HG03159 (cell line): Measurements from ENCODE around the gene CFAP70.
"Not testable (repeated sequence)": the region's sequence is repeated elsewhere in the genome, so short reads cannot be mapped to it uniquely, and the experiment has no call there.

Experiments used
- ATAC-seq: cut with Tn5 transposase; IDR thresholded peaks from one replicate; pipeline ENCODE4 v1.9.1; 2021; ENCODE audit warnings: mild to moderate bottlenecking, moderate library complexity; ENCODE audit not compliant: unreplicated experiment

Gene CFAP70

GRCh38 chr10:73340121-73340520 is 18.5 kb downstream of the CFAP70 start:
- no peak for ATAC-seq

- no peak for ATAC-seq
Measured at GRCh38 chr10:73339436-73339835, 19.2 kb downstream of the CFAP70 start.

DNA sequence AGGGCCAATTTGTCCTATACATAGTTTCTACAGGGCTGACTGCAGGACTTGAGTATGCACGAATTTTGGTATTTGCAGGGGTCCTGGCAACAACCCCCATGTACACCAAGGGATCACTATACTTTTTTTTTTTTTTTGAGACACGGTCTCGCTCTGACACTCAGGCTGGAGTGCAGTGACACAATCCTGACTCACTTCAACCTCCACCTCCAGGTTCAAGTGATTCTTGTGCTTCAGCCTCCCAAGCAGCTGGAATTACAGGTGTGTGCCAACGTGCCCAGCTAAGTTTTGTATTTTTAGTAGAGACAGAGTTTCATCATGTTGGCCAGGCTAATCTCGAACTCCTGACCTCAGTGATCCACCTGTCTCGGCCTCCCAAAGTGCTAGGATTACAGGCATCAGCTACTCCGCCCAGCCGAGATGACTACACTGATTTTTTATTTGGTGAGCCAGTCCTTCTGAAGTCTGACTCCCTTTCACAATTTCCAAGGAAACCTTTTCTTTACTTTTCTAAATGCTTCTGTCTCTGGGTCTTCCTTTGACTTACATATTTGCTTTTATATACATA is 19.8 kb downstream of the CFAP70 start:
- no peak for ATAC-seq

DNA sequence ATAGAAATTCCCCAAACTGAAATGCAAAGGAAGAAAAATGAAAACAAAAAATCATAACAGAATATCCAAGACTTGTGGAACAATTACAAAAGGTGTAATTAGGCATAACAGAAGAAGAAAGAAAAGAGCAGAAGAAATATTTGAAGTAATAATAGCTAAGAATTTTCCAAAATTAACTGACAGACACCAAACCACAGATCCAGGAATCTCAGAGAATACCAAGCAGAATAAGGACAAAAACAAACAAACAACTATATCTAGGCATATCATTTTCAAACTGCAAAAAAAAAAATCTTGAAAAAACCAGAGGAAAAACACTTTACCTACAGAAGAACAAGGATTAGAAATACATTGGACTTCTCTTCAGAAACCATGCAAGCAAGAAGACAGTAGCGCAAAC is 25.5 kb downstream of the CFAP70 start:
- ATAC-seq: no peak

DNA sequence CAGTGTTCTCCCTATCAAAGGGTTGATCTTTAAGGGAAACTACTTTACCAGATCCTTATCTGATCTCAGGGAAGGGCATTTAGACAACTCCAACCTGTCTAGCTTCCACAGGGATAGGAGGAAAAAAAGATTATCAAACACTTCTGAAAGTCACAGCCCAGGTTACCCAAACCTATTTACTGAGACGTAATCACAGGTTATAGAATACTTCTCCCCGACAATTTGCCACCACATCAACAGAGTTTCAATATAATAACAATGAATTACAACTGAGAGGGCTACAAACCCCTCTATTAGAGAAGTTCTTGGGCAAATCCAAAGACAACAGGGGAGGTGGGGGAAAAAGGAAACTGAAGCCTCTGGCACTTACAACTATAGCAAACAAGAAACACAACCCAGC is 26.3 kb downstream of the CFAP70 start:
- ATAC-seq: no peak

DNA sequence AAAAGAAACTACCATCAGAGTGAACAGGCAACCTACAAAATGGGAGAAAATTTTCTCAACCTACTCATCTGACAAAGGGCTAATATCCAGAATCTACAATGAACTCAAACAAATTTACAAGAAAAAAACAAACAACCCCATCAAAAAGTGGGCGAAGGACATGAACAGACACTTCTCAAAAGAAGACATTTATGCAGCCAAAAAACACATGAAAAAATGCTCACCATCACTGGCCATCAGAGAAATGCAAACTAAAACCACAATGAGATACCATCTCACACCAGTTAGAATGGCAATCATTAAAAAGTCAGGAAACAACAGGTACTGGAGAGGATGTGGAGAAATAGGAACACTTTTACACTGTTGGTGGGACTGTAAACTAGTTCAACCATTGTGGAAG is 30.1 kb downstream of the CFAP70 start:
- not testable (repeated sequence) for ATAC-seq

GRCh38 chr10:73325290-73325689 is 33.4 kb downstream of the CFAP70 start:
- ATAC-seq: not testable (repeated sequence)

DNA sequence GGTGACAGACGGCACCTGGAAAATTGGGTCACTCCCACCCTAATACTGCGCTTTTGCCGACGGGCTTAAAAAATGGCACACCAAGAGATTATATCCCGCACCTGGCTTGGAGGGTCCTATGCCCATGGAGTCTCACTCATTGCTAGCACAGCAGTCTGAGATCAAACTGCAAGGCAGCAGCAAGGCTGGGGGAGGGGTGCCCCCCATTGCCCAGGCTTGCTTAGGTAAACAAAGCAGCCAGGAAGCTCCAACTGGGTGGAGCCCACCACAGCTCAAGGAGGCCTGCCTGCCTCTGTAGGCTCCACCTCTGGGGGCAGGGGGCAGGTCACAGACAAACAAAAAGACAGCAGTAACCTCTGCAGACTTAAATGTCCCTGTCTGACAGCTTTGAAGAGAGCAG is 35.1 kb downstream of the CFAP70 start:
- ATAC-seq: not testable (repeated sequence)

- ATAC-seq: no peak
Measured at GRCh38 chr10:73310475-73310874, 48.2 kb downstream of the CFAP70 start.

GRCh38 chr10:73307203-73307800 is 51.4 kb downstream of the CFAP70 start:
- ATAC-seq: no peak

GRCh38 chr10:73306171-73306708 is 52.4 kb downstream of the CFAP70 start:
- ATAC-seq: no peak

DNA sequence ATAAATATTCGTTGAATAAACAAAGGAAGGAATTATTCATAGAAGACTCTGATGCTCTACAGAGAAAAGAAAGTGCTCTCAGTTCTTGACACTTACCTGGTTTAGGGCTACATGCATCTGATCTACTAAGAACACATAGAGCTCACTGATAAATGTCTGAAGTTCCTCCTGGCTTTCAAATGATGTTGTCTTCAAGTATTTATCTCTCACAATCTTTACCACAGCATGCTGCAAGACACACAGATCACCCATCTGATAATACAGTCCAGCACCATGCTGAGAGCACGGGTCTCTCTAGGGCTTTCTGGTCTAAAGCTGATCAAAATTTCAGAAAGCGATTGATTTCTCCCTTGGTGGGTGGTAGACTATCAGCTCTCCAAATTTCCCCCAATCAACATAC is 61.7 kb downstream of the CFAP70 start:
- no peak for ATAC-seq

DNA sequence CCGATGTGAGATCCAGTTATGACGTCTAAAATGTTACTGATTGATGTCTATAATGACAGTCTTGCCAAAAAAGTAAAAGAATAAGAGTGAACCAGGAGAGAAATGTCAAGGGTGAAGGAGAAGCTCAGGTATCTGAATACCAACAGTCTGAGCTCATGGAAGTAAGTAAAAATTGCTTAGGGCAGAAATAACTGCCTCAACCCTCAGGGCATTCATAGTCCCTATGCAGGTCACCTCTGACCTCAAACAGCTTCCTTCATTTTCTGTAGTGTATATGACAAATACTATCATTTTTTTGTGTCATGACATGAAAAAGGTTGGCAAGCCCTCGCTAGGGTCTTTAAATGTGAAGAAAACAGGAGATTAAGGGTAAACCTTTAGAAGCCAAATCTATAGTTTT is 65.2 kb downstream of the CFAP70 start:
- ATAC-seq: no peak

DNA sequence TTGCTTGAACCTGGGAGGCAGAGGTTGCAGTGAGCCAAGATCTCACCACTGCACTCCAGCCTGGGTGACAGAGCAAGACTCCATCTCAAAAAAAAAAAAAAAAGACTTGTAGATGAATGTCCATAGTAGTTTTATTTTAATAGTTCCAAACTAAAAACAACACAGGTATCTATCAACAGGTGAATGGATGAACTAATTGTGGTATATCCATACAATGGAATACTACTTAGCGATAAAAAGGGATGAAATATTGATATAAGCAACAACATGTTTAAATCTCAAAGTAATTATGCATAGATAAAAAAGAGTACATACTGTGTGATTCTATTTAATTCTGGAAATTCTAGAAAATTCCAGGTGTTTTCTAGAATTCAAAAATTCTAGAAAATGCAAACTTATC is 68.7 kb downstream of the CFAP70 start:
- ATAC-seq: no peak

- no peak for ATAC-seq
Measured at GRCh38 chr10:73287441-73287840, 71.2 kb downstream of the CFAP70 start.

GRCh38 chr10:73281097-73281496 is 77.6 kb downstream of the CFAP70 start:
- ATAC-seq: no peak

DNA sequence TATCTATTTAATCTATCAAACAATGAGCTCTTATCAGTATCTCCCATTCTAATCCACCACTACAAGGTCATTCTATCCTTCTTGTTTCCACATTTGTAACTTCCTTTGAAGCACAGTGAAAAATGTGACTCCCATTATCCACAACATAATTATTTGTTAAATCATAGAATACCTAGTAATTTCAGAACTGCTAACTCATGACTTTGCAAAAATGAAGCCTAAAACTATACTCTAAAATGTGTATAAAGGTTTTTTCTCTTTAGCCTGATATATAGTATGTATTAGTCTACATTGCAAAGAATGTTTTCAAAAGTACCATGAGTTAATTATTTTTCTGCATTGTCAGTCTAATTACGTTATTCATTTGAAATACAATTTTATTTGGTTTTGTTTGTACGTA is 94.2 kb downstream of the CFAP70 start:
- ATAC-seq: no peak

DNA sequence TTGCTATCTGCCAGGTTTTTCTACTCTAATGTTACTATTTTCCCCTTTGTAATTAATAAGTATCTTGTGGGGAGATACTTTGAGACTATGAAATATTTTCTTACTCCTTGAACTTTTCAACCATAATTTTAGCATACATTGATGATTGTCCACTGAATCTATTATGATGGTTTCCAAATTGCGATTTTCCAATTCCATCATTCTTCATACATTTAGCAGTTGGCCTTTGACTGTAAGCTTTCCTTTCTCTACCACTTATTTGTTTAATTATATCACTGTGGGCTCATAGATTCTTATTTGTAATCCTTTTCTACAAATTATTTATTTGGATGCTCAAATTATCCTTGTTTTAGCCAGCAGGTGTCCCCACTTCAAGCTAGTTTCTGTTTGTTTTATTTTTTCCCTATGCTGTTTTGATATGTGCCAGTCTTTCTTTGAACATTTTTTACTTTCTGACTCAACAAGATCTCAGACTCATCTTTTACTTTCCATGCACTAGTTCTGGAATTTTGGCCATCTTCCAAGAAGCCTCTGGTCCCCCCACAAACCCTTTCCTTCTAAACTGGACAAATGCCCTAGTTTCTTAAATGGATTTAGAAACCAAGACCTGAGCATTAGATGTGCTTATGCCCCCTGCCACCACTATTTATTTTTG is 94.8 kb downstream of the CFAP70 start:
- ATAC-seq: no peak

DNA sequence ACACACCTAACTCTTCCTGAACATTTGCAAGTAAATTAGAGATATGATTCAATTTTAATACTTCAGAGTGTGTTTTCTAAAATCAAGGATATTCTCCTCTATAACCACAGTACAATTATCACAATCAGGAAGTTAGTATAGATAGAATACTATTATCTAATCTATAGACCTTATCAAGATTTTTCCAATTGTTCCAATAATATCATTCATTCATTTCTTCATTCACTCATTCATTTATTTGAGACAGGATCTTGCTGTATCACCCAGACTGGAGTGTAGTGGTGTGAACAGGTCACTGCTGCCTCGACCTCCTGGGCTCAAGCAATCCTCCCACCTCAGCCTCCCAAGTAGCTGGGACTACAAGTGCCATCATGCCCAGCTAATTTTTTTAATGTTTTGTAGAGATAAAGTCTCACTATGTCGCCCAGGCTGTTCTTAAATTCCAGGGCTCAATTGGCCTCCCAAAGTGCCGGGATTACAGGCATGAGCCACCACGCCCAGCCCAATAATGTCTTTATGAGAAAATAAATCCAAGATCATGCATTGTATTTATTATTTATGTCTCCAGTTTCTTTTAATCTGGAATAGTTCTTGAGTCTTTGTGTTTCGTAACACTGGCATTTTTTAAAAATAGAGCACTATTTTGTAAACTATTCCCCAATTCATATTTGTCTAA is 95.6 kb downstream of the CFAP70 start:
- ATAC-seq: no peak

GRCh38 chr10:73262105-73262730 is 96.4 kb downstream of the CFAP70 start:
- no peak for ATAC-seq

GRCh38 chr10:73261362-73261995 is 97.2 kb downstream of the CFAP70 start:
- no peak for ATAC-seq
